Stimulated activated CD8-positive, alpha-beta memory T cell treated with anti-CD3 and anti-CD28 coated beads, Interleukin-7, amount 100 ng/mL, for 48 hours (primary cell): ENCODE data around the gene PNLIPRP3.
"Not testable (repeated sequence)": the region's sequence is repeated elsewhere in the genome, so short reads cannot be mapped to it uniquely, and the experiment has no call there.

Experiments used
- DNase-seq, 2 donors: peaks; one replicate each; pipeline ENCODE4 v3.0.0-alpha.2; 2020; ENCODE audit warnings: low read depth in 1 of 2; ENCODE audit errors: extremely low read depth in 1 of 2

PNLIPRP3 gene

DNA sequence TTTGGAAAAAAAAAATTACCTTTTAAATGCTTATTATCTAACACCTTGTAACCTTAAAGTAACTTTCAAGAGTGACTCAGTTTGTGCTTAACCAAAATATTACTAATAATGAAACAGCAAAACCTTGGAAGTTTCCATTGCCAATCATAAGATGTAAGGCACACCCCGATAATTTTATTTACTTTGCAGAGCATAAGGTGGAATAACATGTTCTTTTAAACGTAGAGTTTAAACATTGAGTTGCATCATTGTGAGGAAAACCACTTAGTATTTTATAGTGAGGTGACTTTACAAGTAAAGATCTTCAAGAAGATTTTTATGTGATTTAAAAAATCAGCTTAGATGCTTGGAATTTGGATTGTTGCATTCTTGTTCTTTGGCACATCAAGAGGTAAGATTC, at the start of gene PNLIPRP3:
PNLIPRP3 (plus strand) TSS at position 177 of the 400 bp plus-strand sequence; CDS start at position 343, 166 bp downstream.
- DNase-seq, result no peak

DNA sequence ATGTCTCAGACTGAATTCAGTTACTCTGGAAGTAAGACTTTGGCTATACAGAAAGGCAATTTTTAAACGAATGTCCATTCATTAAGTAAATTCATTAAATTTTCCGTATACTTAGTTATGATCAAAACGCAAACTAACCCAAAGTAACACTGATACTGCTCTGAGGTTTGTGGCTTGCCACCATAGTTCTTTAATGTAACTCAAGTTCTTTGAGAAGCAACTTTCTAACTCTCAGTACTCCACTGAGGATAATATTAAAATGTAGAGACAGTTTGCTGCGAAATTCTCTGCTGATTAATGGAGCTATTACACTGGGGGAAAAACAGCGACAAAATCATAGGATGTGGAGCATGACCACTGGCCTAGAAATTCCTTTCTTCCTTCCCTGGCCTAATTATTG, 45.4 kb upstream of the PNLIPRP3 start:
- DNase-seq, result no peak

GRCh38 chr10:116385311-116385710, 42.3 kb upstream of the PNLIPRP3 start:
- DNase-seq, result no peak

DNA sequence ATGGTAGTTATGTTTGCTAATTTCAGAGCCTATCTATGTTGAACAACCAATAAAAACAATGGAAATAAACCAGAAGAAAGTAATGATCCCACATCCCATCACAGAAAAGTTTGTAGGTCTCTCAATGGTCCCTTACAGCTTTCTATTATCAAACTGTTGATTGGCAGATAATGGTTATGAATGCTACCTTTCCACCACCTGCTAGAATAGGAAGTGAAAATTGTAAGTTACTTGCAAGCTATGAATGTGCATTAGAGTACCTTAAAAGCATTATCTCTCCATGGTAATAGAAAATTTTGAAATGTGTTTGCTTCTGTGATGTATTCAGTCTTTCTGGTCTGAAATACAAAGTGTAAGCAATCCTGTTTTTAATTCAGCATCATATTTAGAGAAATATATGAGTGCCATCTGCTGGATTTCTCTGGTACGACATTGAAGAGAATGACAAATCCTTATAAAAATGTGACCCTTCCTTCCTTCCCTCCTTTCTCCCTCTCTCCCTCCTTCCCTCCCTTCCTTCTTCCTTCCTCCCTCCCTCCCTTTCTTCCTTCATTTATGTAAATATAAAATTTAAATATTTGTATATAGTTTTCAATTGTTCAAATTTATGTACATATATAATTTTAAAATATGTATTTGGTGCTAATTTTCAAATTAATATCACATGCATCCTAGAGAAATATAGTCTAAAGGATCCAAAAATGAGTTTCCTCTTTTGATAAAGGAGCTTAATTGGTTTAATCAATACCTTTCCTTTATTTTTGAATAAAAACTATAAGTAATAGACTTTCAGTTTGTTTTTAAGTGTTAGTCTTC, 41.4 kb upstream of the PNLIPRP3 start:
- DNase-seq, result no peak

- DNase-seq, result not testable (repeated sequence)
Observed at GRCh38 chr10:116393246-116393831, 34.3 kb upstream of the PNLIPRP3 start.

GRCh38 chr10:116395223-116395985, 32.2 kb upstream of the PNLIPRP3 start:
- no peak for DNase-seq

DNA sequence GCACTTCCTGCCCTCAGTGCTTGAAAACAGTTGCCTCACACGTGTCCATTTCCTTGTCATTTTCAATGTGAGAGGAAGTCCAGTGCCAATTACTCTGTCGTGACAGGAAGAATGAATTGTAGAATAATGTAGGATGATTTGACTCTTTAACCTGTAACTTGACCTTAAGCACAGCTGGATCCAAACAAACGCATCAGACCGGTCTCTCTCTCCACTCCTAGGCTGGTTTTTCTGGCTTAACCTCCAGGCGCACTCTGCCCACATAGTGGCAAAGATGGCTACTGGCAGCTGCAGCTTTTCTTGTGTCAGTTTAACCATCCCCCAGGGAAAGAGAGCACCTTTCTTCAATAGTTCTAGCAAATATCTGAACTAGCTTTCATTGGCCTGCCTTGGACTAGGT, 29.4 kb upstream of the PNLIPRP3 start:
- no peak for DNase-seq

GRCh38 chr10:116402858-116403257, 24.8 kb upstream of the PNLIPRP3 start:
- DNase-seq, result no peak

DNA sequence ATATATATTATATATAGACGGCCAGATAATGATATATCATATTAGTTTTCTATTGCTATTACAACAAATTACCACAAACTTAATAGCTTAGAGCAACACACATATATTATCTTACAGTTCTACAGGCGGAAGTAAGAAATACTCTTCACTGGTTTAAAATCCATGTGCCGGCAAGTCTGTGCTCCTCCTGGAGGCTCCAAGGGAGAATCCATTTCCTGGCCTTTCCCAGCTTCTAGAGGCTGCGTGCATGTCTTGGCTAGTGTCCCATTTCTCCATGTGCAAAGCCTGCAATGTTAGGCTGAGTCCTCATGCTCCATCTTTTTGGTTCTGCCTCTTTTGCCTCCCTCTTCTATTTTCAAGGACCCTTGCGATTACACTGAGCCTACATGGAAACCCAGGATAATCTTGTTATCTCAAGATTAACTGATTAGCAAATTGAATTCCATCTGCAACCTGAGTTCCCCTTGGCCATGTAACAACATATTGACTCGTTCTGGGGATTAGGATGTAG, 23.9 kb upstream of the PNLIPRP3 start:
- DNase-seq, result no peak

DNA sequence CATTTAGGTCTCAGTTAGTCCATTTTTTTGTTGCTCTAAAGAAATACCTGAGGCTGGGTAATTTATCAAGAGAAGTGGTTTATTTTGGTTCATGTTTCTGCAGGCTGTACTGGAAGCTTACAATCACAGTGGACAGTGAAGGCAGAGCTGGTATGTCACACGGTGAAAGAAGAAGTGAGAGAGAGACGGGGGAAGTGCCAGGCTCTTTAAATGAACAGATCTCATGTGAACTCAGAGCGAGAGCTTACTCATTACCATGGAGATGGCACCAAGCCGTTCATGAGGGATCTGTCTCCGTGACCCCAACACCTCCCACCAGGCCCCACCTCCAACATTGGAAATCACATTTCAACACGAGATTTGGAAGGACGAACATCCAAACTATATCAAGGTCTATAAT, 18.9 kb upstream of the PNLIPRP3 start:
- no peak for DNase-seq

- no peak for DNase-seq
Observed at GRCh38 chr10:116410351-116410750, 17.3 kb upstream of the PNLIPRP3 start.

- no peak for DNase-seq
Observed at GRCh38 chr10:116417821-116418220, 9.8 kb upstream of the PNLIPRP3 start.

DNA sequence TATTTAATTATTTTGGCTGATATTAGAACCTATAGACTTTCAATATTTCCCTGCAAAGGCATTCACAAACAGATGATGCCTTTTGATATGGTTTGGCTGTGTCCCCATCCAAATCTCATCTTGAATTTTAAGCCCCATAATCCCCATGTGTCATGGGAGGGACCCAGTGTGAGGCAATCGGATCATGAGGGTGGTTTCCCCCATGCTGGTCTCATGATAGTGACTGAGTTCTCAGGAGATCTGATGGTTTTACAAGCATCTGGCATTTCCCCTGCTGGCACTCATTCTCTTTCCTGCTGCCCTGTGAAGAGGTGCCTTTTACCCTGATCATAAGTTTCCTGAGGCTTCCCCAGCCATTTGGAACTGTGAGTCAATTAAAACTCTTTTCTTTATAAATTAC, 9.3 kb upstream of the PNLIPRP3 start:
- DNase-seq, result no peak

DNA sequence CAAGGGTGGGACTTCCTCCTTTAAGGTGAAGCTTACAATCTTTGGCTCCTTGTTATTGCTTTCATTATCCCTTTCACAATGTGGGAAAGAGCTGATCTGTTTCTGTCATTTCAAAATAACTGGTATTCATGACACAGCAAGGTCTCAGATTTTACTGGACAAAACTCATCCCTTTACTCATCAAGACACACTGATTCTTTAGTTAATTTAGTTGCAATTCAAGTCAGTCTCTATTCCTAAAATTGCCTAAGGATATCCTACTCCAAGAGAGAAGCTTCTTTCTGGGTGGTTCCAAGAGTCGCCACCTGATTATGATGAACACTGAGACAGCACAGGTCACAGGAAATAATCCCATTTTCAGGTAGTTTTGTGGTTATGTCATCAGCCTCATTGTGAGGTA, 5.8 kb upstream of the PNLIPRP3 start:
- no peak for DNase-seq

GRCh38 chr10:116429288-116429977, 1.8 kb downstream of the PNLIPRP3 start:
- no peak for DNase-seq

DNA sequence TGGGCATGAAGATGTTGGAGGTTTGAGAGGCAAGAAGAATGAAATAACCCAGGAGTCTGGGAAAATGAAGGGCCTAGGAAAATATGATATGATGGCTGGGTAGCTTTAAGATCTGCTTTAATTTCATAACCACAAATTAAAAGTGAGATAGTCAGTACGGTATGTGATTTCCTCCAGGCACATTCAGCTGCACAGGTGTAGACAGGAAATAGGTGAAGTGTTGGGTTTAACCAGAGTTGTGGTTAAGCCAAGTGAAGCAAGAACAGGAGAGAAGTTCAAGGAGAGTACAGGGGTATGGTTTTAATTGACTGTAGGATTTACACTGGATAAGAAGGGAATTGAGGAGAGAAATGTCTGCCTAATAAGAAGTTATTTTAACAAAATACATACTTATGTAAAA, 2.6 kb downstream of the PNLIPRP3 start:
- DNase-seq, result no peak

DNA sequence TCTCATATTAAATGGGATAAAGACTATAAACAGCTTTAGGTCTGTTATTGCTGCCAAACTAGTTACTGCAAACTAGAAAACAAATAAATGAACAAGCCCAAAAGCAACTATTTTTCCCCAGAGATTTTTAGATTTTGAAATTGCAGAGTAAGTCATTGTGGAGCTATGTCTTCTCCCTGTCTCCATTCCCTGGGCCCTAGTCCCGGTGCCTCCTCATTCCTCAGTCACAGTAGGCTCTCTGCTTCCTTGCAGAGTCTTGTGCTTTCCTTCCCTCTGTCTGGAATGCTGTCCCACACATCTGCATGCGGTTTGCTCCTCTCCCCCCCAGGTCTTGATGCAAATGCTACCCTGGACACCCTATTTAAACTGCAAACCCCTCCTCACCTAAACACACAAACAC, 4.0 kb downstream of the PNLIPRP3 start:
- no peak for DNase-seq

DNA sequence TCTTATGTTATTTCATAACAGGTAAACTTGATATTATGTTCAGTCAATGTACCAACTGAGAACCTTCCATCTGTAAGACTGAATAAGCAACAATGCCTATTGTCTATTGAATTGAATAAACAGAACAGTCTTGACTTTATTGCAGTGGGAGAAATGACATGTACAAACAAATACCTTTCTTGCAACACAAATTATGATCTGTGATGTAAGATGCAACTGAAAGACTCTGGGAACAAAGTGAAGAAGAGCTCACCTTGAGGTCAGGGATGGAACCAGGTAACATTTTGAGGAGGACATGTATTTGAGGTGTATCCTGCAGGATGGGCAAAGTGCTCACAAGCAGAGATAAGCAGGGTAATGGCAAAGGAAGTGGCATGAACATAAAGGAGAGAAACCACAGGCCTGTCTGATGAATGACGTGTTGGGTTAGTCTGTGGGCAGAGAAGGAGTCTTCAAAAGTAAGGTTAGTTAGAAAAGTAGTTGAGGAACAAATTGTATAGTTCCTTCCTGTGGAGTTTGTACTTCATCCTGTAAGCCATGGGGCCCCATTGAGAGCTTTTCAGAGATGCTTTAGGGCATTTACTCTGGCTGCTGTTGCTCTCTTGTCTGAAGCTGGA, 9.5 kb downstream of the PNLIPRP3 start:
- no peak for DNase-seq

- no peak for DNase-seq
Observed at GRCh38 chr10:116440330-116441030, 12.8 kb downstream of the PNLIPRP3 start.
